Neutrophil (primary cell): Measurements from ENCODE around the gene TERT.

Source experiments
- H3K27ac ChIP-seq: fragments of 200-600 bp; sonication (generic); 2 replicates; pipeline ENCODE4 v1.5.1; 2016; ENCODE audit warnings: mild to moderate bottlenecking, moderate library complexity
- H3K27me3 ChIP-seq: fragments of 200-600 bp; sonication (generic); 2 replicates; pipeline ENCODE4 v1.6.0; 2016; ENCODE audit warnings: mild to moderate bottlenecking
- H3K36me3 ChIP-seq: fragments of 200-600 bp; sonication (generic); 2 replicates; pipeline ENCODE4 v1.5.1; 2017
- H3K4me1 ChIP-seq, 2 experiments: fragments of 200-600 bp in 1 of 2; sonication (generic) in 1 of 2; 1 replicate in 1 of 2; 2 replicates in 1 of 2; pipeline versions ENCODE4 v1.5.1 to v1.6.1; 2013 to 2016; ENCODE audit warnings: low read depth in 1 of 2, low read length in 1 of 2, mild to moderate bottlenecking in 1 of 2, moderate library complexity in 1 of 2; ENCODE audit not compliant: control insufficient read depth in 1 of 2, insufficient read depth in 1 of 2
- H3K4me3 ChIP-seq, 2 experiments: fragments of 200-600 bp in 1 of 2; sonication (generic) in 1 of 2; 1 replicate in 1 of 2; 2 replicates in 1 of 2; pipeline ENCODE4 v1.5.1; 2013 to 2016; ENCODE audit warnings: low read depth in 1 of 2, low read length in 1 of 2, mild to moderate bottlenecking in 1 of 2, moderate library complexity in 1 of 2
- H3K9me3 ChIP-seq: fragments of 200-600 bp; sonication (generic); 2 replicates; pipeline ENCODE4 v1.5.1; 2016
- TF ChIP-seq, protein P1 (sequence below): fragments of 200-600 bp; sonication (generic); IDR thresholded peaks from 2 replicates; pipeline ENCODE4 v1.5.1; 2016; ENCODE audit warnings: antibody characterized with exemption

The TERT gene

DNA sequence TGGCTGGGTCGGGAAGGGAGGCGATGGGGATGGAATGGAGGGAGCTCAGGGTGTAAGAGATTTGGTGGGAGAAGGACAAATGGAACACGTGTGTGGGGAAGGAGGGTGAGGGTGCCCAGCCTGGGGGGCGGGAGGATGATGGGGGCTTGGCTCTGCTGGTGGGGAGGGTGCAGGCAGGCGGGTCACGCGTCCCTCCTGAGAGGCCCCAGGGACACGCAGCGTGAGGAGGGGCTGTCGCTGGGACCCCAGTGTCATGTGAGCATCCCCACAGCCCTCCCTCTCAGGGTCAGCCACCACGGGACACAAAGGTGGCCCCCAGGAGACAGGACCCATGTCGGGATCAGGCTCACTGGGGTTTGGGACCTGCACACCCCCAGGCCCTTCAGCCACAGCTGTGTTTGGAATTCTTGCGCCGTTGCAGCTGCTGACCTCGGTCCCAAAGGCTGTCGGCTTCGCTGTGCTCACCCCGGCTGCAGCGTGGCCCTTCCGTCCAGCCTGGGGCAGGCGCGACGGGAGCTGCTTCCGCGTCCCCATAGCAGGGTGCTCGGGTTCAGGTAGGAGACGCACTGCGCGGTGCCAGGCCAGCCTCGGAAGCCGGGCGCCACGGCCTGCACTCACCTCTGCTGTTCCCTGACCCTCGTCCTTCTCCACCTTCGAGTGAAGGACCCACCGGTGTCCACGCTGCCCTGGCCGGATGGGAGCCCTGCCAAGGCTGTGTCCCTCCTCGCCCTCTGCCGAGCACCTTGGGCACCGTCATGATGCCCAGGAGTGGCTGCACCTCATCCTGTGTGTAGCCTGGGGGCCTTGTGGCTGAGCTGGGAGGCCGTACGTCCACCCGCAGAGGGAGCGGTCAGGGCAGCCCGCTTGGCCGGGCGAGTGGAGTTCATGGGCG is 88.1 kb downstream of the TERT start:
- Histone ChIP-seq H3K36me3 (no peaks in the 10 kb centered on the region), H3K27ac (no peak overlapping the region), H3K27me3 (peaks cover 11% of the 10 kb centered on the region), H3K4me3 (no peak overlapping the region), H3K9me3 (no peaks in the 10 kb centered on the region), H3K4me1 (no peaks in the 10 kb centered on the region)
- TF ChIP-seq, protein P1, sequence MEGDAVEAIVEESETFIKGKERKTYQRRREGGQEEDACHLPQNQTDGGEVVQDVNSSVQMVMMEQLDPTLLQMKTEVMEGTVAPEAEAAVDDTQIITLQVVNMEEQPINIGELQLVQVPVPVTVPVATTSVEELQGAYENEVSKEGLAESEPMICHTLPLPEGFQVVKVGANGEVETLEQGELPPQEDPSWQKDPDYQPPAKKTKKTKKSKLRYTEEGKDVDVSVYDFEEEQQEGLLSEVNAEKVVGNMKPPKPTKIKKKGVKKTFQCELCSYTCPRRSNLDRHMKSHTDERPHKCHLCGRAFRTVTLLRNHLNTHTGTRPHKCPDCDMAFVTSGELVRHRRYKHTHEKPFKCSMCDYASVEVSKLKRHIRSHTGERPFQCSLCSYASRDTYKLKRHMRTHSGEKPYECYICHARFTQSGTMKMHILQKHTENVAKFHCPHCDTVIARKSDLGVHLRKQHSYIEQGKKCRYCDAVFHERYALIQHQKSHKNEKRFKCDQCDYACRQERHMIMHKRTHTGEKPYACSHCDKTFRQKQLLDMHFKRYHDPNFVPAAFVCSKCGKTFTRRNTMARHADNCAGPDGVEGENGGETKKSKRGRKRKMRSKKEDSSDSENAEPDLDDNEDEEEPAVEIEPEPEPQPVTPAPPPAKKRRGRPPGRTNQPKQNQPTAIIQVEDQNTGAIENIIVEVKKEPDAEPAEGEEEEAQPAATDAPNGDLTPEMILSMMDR, result no peak

DNA sequence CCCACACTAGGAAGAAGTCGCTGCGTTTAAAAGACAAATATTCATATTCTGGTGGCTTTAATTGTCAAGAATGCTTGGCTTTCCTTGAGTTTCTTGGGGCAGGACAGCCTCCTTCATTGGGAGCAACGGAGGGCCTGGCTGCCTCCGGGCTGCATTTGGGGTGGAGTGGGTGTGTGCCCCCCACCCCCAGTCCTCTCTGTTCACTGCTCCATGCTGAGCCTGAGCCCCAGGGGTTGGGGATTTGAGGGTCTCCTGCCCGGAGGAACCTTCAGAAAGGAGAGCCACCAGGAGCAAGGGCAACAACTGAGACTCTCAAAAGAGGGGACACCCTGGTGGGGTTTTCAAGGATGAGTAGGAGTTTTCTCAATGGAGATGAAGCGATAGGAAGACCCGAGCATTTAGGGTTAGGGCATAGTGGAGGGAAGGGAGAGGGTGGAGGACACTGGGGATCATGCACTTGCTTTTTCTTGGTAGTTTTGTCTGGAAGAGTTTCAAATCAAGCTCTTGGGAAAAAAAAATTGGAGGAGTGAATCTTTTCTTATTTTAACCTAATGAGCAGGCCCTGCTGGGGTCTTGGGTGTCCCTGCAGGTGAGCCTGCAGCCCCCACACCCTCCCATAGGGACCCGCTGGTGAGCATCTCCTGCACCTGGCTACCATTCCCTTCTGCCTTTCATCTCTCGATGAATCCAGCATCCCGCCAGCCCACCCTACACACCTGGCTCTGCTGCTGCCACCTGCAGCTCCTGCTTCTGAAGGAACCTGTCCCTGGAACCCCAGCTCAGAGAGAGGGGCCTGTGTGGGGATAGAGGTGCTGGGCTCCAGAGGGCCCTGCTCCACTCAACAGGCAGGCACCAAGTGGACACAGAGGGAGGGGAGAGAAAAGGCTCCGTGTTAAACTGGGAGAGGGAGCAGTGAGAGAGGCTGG is 89.3 kb downstream of the TERT start:
- Histone ChIP-seq H3K27me3 (peaks cover 11% of the 10 kb centered on the region), H3K27ac (no peak overlapping the region), H3K4me1 (no peaks in the 10 kb centered on the region), H3K9me3 (no peaks in the 10 kb centered on the region), H3K36me3 (no peaks in the 10 kb centered on the region), H3K4me3 (no peak overlapping the region)
- TF ChIP-seq, protein P1, result no peak

DNA sequence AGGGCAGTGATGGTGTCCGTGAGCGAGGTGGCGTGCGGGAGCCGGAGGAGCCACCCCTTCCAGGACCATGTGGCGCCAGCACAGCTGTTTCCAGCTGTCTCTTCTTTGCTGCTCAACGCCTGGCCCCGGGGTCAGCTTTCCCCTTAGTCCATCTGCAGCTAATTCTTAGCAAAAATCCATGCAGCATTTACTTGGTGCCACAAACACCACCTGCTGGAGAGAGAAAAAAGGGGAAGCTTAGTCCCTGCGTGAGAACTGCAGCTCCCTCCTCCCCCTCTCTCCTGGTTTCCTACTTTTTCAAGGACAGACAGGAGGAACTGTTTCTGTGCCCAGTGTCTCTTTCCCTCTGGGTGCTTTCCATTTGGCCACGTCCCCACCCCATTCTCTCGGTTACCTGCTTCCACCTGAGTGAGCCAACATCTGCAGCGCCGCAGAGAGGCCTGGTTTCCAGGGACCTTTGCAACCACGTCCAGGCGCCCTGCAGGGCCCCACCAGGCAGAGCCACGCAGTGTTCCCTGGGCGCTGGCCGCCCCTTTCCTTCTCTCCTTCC is 90.1 kb downstream of the TERT start:
- H3K4me3 ChIP-seq, result no peak overlapping the region
- TF ChIP-seq, protein P1, result no peak
- H3K27me3 ChIP-seq, result peaks cover 11% of the 10 kb centered on the region
- no peaks in the 10 kb centered on the region for H3K4me1 ChIP-seq
- H3K27ac ChIP-seq, result no peak overlapping the region
- no peaks in the 10 kb centered on the region for H3K9me3 ChIP-seq
- no peaks in the 10 kb centered on the region for H3K36me3 ChIP-seq

DNA sequence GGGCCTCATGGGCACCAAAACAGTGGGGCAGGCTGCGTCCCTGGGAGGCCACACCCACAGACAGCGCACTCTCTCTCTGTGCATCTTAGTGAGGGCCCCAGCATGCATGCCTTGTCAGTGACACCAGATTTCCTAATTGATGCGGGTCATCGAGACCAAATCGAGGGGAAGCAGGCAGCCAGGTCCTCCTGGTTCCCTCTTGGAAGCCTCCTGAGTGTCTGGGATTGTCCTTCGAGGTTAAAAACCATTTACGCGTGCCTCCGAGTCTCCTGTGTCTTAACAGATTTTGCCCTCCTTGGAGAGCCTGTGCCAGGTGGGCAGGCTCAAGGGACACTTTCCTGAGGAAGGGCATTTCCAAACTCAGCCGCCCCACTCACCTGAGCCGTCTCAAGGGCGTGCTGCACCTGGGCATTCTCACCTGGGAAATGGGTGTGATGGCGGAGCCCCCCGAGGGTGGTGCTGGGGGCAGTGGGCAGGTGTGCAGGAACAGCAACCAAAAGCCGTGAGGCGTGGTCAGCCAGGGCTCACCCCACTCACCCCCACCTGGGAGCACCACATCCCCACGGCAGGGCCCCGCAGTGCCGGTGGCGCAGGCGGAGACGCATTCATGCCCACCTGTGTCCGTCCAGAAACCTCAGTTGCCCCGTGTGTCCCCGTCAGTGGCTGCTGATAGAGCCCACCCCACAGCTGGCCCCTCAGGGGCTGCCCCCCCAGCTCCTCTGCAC is 90.7 kb downstream of the TERT start:
- Histone ChIP-seq H3K4me1 (no peaks in the 10 kb centered on the region), H3K27me3 (peaks cover 11% of the 10 kb centered on the region), H3K4me3 (no peak overlapping the region), H3K27ac (no peak overlapping the region), H3K9me3 (no peaks in the 10 kb centered on the region), H3K36me3 (no peaks in the 10 kb centered on the region)
- TF ChIP-seq, protein P1, result no peak
